NCI-H226 (cell line): Measurements from ENCODE around the gene ATP5F1E.

Experiments used
- DNase-seq: peaks from one replicate; pipeline ENCODE4 v3.0.0-alpha.2; 2015

ATP5F1E gene

DNA sequence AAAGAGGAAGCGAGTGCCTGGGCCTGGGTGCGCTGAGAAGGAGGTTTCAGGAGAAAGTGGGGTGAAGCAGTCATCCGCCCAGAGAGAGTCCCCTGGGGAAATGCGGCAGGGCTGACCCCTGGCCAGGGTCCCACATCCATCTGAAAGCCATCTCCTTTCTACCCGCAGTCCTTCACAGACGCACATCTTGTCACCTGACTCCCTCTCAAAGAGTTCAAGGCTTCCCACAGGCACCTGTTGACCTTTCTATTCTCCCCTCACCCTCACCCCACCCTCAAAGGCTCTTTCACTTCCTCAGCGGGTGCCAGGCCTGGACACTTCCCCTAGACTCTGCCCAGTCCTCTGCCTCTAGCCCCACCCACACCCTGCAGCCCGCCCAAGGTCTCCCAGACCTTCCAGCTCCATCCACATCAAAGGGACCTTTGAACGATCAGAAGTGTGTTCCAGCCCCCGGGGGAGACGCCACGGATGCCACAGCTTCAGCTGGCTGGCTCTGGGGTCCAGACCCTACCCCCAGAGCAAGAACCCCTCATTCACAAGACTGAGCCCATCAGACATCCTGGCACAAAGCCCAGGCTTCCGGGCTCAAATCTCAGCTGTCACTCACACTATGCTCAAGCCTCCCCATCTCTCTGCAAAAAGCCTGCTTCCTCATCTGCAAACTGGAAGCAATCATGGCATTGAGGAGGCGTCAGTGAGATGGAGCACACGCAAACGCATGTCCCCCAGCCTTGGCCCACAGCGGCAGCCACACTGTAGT, 27.2 kb downstream of the ATP5F1E start:
- DNase-seq = no peak

DNA sequence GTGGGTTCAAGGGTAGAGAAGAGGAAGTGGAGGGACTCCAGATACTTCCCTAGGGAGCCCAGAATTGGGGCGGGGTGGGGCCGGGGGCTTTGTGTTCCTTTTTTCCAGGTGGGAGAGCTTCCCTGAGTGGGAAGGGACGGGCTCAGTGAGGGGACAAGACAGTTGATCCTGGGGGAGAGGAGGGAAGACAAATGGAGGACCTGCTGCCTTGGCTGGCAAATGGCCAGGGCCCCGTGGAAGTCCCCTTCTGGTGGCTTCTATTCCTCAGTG, 27.7 kb downstream of the ATP5F1E start:
- DNase-seq = no peak

DNA sequence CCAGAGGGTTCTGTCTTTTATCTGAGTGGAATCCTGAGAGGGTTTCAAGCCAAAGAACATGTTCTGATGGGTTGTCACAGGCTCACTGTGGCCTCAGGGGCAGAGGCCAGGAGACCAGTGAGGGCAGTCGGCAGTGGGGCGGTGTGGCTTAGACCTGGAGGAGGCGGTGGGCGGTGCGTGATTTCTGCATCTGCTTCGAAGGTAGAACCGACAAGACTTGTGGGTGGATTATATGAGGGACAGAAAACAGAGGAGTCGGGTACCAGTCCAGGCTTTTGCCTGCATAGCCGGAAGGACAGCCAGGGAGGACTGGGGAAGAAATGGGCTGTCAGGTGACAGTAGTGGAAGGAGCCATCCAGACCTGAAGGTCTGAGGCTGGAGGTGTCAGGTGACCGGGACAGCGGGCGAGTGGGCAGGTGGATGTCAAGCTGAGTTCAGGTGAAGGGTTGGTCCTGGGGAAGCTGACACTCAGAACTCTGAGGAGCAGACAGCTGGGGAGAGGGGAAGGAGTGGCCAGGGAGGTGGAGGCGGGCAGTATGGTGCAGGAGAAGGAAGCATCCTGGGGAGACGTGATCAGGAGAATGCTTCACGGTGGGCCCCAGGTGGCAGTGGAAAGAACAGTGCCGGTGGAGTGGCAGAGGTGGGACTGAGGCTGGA, 28.2 kb downstream of the ATP5F1E start:
- DNase-seq = no peak

DNA sequence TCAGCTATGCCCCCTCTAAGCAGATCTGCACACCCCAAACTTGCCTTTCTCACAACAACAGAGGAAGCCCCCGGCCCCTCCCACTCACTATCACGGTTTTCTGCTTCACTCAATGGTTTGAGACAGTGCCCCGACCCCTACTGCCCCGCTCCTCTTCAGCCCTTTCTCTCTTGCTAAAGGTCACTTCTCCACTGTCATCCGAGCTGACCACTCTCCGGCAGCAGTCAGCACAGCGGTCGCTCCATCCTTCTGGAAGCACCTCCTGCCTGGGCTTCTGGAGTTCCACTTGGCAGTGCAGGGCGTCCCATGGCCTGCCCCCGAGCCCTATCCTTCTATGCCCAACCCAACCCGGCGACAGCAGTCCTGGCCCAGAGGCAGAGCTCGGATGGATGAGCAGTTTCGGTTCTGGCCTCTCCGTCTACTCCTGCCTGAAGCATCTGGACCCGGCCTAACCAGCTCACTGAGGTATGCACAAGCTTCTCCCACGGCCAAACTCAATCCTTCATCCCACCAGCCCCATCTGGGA, 29.2 kb downstream of the ATP5F1E start:
- no peak for DNase-seq

DNA sequence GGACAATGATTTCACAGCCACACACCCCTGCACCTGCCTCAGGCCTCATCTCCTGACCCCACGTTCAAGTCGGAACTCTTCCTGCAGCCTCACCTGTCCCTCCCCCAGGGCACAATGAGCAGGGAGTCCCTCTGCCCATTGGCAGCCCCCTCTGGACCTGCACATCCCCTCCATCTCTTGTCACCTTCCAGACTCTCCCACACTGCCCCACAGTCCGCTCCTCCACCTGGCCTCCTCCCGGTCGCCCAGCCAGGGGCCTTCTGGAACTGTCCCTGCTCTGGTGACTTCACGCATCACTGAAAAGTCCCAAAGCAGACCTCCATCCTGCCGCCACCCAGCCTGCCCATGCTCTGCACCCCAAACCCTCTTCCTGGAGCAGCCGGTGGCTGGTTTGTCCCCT, 29.7 kb downstream of the ATP5F1E start:
- no peak for DNase-seq

DNA sequence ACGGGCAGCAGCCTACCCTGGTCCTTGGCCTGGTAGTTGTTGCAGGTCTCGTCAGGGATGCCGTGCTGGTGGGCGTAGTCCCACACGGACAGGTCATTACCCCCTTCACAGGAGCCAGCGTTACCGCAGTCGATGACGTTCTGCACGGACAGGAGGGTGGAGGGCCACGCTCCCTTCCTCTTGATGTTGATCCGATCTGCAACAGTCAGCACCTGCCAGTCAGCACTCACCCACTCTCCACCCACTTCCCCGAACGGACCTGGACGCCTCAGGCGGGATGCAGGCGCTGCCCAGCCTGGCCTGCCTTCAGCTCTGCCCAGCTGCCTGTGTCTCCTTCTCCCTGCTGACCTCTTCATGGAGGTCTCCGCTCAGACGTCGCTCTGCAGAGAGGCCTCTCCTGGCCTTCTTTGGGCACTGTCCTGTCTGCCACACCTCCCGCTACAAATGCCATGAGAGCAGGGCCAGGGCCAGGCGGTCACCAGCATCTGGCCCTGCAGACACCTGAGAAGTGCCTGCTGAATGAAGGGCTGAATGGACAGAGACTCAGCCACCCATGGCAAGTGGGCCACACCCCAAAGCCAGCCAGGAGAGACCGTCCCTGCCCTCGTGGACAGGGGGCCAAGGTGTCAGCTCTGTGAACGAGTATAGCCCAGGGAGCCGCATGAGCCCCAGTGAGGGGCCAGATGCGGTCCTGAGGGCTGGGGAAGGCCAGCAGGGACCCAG, 30.5 kb downstream of the ATP5F1E start:
- no peak for DNase-seq

DNA sequence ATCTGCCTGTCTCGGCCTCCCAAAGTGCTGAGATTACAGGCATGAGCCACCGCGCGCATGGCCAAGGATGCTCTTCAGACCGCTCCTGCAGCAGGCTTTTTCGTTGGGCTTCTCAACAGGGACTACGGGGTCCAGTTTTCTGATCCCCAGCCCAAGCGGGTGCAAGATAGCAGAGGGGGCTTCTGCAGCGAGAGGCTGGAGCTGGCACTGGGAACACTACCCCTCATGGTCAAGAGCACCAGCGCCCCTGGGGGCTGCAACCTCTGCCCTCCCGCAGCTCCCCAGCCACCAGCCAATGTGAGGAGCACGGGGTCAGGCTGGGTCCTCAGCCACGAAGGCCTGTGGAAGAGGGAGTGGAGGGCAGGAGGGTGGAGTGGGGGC, 31.1 kb downstream of the ATP5F1E start:
- no peak for DNase-seq

DNA sequence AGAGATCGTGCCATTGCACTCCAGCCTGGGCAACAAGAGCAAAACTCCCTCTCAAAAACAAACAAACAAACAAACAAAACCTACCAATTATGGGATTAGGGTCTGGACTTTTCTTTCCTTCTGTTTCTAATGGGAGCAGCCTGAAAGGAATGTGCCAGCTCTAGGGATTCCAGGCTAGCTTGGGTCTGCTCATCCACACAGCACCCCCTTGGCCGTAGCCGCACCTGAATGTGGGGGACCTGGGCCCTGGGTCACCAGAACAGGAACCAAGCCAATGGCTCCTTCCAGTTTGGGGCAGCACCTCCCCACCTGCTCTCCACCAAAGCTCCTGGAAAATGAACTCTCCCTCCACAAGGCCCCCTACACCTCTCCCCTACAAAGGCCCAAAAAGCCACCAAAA, 31.8 kb downstream of the ATP5F1E start:
- DNase-seq = no peak

DNA sequence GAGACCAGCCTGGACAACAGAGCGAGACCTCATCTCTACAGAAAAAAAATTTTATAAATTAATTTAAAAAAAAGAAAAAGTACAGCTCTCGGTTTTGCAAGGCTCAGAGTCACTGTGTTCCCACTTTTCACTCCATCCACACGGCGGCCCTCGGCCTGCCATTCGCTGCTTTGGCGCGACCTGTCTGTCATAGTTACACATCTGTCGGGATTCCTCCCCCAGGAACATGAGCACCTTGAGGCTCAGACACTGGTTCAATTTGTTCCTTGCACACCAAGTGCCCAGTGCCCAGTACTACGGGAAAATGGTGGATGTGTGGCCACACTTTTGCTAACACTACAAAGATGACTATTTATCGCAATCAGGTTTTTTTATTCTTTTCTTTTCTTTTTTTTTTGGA, 33.5 kb downstream of the ATP5F1E start:
- no peak for DNase-seq

DNA sequence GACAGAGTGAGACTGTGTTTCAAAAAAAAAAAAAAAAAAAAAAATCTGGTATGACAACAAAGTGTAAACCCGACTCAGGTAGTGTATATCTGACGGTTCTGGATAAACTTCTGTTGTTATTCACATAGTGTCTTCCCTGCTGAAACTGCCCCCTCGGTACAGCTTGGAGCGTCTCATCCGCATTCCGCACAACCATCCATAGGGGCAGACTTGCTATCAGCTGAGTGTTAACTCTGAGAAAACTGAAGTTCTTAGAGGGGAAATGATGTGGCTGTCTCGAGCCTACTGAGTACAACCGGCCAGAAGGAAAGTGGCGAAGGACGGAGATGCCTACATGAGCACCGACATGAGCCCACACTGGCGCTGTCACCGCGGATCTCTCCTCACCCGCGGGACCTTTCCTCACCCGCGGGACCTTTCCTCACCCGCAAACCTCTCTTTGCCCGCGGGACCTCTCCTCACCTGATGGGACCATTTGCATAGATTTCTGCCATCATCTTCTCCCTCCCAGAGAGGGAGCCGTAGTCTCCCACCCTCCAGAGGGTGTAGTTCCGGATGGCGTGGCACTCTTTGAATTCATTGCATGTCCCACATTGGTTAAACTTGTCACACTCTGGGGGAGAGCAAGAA, 34.9 kb downstream of the ATP5F1E start:
- no peak for DNase-seq

DNA sequence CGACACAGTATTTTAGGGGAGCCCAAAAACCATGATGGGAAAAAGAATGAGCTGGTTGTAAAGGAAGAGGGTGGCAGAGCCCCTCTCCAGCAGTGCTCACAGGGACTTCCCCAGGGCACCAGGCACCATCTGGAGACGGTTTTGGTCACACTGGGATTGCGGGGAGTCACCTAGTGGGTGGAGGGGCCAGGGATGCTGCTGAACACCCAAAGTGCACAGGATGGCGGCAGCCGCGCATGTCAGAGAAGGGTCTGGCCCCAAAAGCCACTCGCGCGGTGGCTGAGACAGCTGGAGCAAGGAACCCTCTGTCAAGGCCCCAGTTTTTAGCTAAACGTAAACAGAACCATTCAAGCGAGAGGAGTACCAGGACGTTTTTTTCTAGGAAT, 35.9 kb downstream of the ATP5F1E start:
- DNase-seq = no peak

DNA sequence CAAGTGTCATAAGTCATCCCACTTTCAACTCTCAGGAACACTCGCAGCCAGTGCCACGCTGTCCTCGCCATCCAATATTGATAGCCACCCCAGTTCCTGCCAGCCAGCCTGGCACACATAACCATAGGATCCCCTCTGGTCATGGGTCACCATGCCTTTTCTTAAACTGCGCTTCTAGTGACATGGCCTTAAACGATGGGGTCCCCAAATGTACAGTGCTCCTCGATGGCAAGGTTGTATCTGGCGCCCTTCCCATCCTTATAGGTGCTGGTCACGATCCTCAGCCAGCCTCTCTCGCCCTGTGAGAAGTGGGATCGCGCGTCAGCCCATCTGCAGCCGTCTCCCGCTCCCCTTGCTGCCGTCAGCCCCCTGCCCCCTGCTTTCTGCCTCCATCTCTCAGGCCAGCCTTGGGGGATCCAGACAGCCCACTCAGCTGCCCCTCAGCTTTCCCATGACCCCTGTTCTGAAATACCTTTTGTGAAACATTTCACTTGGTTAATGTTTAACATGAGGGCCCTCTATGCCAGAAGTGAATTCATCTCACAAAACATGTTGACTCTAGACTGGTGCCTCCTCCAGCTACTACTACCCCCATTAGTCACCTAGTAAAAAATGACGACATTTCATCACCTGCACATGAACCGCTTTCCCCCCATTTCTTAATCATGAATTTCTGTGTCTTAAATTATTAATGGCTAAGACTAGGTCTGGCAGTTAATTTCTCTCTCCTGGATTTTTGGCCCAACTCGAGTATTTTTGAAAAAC, 36.5 kb downstream of the ATP5F1E start:
- DNase-seq = no peak

DNA sequence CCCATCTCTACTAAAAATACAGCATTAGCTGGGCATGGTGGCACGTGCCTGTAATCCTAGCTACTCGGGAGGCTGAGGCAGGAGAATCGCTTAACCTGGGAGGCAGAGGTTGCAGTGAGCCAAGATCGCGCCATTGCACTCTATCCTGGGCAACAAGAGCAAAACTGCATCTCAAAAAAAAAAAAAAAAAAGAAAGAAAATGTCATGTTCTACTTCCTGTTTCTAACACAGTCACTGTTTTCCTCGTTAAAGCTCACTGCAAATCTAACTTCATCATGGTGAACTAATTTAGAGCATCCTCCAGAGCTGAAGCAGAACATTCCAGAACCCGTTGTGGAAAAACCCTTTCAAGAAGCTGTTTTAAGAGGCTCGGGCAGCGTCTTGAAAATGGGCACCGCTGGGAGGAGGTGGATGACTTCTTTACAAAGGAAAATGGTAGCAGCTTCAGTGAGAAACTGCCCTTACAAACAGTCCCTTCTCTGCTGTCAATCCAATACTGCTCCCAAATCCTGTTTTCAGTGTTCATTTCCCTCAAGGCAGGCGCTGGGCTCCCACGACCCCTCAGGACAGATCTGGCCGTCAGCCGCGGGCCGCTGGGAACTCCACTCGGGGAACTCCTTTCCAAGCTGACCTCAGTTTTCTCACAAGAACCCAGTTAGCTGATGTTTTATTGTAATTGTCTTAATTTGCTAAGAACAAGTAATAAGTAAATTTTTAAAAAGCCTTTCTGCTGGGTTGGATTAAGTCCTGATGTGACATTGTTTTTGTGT, 37.6 kb downstream of the ATP5F1E start:
- no peak for DNase-seq

DNA sequence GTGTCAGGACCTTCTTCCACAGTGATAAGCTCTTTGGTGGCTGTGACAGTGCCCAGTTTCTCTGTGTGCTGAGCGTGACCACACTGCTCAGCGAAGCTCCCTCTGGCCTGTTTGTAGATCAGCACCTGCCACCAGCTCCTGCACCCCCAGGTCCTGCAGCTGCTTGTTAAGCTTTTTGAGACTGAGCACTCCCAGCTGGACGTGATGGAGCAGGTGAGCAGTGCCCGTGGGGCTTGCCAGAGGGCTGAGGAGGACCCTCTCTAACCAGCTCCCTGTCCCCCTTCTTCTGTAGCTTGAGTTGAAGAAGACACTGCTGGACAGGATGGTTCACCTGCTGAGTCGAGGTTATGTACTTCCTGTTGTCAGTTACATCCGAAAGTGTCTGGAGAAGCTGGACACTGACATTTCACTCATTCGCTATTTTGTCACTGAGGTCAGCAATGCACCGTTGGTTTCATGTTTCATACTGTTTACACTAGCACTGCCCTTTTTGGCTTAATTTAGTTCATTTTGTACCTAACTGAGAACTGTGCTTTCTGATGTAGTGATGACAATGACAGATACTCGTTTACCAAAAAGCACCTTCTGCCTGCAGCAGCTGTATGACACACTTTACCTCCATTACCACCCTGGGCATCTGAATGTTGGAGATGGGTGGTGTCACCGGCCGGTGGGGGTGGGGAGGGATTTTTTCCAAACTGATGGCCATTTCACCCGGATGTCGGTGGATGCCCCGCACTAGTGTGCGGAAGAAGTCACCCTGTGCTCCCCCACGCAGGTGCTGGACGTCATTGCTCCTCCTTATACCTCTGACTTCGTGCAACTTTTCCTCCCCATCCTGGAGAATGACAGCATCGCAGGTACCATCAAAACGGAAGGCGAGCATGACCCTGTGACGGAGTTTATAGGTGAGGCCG, 38.5 kb downstream of the ATP5F1E start:
- no peak for DNase-seq

DNA sequence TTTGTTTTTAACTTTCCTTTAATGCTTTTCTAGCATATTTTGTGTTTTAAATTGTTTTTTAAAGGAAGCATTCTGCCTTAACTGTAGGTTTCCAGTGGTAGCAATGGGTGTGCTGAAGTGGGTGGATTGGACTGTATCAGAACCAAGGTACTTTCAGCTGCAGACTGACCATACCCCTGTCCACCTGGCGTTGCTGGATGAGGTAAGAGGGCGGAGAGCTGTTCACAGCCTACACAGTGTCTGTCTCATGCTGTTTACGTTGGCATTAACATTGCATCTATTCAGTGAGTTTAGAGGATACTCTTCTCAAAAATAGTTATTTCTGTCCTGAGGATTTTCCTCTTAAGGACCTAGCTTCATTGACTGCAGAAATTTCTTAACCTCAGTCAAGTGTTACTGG, 39.2 kb downstream of the ATP5F1E start:
- DNase-seq = no peak

DNA sequence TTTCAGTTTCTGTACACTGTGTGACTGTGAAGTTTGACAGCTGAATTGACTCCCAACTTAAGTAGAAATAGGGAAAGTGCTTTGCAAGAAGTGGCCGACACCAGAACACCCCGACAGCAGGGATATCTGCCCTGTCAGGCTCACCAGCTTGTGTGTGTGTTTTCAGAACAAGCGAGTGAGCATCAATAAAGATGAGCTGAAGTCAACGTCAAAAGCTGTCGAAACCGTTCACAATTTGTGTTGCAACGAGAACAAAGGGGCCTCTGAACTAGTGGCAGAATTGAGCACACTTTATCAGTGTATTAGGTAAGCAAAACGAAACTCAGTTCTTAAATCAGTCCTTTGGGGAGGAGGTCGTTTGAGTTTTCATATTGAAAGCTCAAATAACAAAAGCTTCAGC, 40.4 kb downstream of the ATP5F1E start:
- DNase-seq = no peak

DNA sequence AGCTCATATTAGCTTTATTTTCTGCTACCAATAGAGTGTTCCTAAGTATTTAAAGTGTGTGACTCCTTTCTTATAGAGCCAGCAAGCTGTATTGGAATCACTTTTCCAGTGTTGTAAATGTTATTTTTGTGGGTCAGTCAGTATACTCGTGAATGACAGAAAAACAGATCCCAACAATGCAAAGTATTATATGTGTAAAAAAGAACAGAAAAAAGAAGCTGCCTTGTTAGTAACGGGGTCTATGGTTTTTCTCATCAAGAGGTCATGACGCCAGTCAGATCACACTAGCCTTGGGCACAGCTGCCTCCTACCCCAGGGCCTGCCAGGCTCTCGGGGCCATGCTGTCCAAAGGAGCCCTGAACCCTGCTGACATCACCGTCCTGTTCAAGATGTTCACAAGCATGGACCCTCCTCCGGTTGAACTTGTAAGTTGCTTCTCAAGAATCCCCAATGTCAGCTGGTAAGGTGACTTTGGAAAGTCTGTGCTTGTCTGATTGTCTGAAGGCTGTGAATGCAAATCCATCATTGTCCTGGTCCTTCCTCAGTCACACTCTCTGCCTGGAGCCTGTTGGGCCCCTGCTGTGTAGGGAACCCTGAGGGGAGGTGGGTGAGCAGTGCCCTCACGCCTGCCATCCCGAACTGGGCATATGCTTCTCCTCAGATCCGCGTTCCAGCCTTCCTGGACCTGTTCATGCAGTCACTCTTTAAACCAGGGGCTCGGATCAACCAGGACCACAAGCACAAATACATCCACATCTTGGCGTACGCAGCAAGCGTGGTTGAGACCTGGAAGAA, 41.3 kb downstream of the ATP5F1E start:
- DNase-seq = no peak

DNA sequence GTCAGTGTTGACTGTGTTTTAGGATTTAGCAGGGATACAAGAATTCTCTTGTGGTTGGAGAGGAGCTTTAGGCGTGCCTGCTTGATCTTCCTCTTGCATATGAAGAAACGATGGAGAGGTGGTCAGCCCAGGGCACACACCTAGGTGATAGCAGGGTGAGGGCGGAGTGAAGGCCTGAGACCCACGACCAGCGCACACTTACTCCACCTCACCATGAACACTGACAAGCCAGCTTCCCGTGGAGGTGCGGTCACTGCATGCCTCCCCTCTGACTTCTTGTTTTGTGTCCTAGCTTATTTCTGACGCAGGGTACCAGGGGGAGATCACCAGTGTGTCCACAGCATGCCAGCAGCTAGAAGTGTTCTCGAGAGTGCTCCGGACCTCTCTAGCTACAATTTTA, 42.9 kb downstream of the ATP5F1E start:
- DNase-seq = no peak

DNA sequence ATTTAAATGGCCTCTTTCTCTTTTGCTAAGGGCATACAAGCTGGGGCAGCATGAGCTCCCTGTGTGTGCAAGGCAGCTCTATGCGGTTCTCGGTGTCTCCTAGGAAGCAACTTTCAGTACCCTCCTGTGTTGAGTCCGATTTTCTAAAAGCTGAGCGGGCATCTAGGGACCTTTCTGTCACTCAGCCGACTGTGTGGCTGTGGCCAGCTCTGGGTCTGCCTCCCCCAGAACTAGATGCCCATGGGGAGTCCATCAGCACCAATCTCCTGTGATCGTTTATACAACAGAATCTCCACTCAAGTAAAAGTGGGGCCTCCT, 43.6 kb downstream of the ATP5F1E start:
- DNase-seq = no peak

DNA sequence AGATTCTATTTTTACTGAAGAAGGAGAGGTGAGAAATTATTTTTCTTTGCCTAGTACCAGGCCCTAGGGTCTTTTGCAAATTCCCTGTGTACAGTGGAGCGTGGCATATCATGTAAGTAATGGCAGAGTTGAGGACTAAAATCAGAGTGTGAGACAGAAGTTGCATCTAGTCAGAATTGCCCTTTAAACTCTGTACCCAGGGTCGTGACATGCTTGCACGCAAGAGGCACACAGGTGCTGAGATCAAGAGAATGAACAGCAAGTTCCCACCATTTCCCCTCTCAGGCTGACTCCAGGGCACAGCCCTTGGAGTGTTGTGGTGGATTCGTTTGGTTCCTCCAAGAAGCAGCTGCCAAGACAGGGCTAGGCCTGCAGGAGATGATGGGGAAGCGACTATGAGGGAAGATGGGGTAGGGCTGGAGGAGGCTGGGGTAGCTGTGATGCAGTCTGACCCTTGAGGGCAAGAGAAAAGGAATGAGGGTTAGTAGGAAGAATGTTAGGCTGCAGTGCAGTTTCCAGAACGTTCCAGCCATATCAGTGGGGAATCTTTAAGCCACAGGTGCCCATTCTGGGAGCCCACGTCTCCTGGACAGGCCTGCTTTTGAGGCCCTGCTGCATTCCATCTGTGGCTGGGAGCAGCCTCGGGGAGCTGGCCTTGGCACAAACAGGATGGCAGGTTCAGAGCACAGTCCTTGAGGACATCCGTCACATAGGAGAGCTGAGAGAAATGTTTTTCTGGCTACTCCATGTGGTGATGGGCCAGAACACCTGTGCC, 44.2 kb downstream of the ATP5F1E start:
- DNase-seq = no peak
